WERI-Rb-1 (cell line): ENCODE results near the gene ADARB1.

ENCODE experiments used
- DNase-seq: peaks from one replicate; pipeline ENCODE4 v3.0.0-alpha.2; 2020
- H3K27ac ChIP-seq: fragments of 250-450 bp; sonication (Bioruptor Pico); 2 replicates; pipeline ENCODE4 v1.5.1; 2020; ENCODE audit warnings: mild to moderate bottlenecking, moderate library complexity
- H3K27me3 ChIP-seq: fragments of 250-450 bp; sonication (Bioruptor Pico); 2 replicates; pipeline ENCODE4 v1.5.1; 2021; ENCODE audit warnings: mild to moderate bottlenecking, low read depth, moderate library complexity; ENCODE audit not compliant: insufficient read depth, severe bottlenecking
- H3K36me3 ChIP-seq: fragments of 250-450 bp; sonication (Bioruptor Pico); 2 replicates; pipeline ENCODE4 v1.5.1; 2020; ENCODE audit warnings: mild to moderate bottlenecking, moderate library complexity
- H3K4me3 ChIP-seq: 2 replicates; pipeline ENCODE4 v1.5.1; 2011; ENCODE audit warnings: low read depth, mild to moderate bottlenecking, control low read depth, low read length
- H3K9me3 ChIP-seq: fragments of 250-450 bp; sonication (Bioruptor Pico); 2 replicates; pipeline ENCODE4 v1.5.1; 2021; ENCODE audit warnings: mild to moderate bottlenecking, moderate library complexity; ENCODE audit not compliant: severe bottlenecking
- TF ChIP-seq, protein P1 (sequence below): IDR thresholded peaks from 2 replicates; pipeline ENCODE4 v1.5.1; 2011; ENCODE audit warnings: low read depth, mild to moderate bottlenecking, control low read depth, inconsistent platforms, low read length

ADARB1 gene

DNA sequence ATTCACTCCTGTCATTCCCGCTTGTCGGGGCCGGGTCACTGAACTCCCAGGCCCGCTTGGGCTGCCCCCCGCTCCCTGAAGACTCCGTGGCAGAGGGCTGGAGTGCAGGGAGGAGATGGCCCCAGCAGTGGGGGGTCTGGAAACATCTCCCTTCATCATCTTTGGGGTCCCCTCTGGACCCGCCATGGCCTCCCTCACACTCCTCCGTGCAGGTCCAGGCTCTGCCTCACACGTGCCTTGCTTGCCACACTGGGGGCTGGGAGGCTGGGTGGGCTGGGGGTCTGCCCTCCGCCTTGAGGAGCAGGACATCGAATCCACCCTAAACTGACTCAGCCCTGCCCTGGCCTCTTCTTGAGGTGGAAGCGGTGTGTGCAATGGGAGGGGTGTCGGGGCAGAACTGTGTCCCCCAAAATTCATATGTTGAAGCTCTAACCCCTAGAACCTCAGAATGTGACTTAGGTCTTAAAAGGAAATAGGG lies 178.1 kb downstream of the ADARB1 start:
- no peaks in the 10 kb centered on the region for H3K27me3 ChIP-seq
- DNase-seq, result no peak
- H3K9me3 ChIP-seq, result no peaks in the 10 kb centered on the region
- no peak overlapping the region for H3K4me3 ChIP-seq
- no peaks in the 10 kb centered on the region; the same call in 1 of the 2 replicates for H3K36me3 ChIP-seq
- H3K27ac ChIP-seq, result no peak overlapping the region
- TF ChIP-seq, protein P1, sequence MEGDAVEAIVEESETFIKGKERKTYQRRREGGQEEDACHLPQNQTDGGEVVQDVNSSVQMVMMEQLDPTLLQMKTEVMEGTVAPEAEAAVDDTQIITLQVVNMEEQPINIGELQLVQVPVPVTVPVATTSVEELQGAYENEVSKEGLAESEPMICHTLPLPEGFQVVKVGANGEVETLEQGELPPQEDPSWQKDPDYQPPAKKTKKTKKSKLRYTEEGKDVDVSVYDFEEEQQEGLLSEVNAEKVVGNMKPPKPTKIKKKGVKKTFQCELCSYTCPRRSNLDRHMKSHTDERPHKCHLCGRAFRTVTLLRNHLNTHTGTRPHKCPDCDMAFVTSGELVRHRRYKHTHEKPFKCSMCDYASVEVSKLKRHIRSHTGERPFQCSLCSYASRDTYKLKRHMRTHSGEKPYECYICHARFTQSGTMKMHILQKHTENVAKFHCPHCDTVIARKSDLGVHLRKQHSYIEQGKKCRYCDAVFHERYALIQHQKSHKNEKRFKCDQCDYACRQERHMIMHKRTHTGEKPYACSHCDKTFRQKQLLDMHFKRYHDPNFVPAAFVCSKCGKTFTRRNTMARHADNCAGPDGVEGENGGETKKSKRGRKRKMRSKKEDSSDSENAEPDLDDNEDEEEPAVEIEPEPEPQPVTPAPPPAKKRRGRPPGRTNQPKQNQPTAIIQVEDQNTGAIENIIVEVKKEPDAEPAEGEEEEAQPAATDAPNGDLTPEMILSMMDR, result no peak

DNA sequence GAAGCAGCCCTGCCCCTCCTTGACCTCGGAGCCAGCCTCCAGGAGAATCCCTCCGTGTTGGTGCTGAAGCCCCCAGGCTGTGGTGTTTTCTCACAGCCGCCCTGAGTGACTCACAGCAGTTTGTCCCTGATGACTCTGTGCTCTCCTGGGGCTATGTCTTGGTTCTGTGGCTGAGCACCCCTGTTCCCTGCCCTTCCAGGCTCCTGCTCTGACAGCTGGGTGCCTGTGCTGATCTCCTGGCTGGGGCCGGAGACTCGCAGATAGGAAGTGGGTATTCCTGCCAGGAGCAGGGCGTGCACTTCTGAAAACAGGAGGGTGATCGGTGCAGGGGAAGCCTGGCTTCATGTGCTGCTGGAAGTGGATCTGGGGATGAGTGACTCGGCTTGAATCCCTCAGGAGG lies 178.8 kb downstream of the ADARB1 start:
- Histone ChIP-seq H3K4me3 (no peak overlapping the region), H3K27me3 (no peaks in the 10 kb centered on the region)
- TF ChIP-seq, protein P1, result no peak

DNA sequence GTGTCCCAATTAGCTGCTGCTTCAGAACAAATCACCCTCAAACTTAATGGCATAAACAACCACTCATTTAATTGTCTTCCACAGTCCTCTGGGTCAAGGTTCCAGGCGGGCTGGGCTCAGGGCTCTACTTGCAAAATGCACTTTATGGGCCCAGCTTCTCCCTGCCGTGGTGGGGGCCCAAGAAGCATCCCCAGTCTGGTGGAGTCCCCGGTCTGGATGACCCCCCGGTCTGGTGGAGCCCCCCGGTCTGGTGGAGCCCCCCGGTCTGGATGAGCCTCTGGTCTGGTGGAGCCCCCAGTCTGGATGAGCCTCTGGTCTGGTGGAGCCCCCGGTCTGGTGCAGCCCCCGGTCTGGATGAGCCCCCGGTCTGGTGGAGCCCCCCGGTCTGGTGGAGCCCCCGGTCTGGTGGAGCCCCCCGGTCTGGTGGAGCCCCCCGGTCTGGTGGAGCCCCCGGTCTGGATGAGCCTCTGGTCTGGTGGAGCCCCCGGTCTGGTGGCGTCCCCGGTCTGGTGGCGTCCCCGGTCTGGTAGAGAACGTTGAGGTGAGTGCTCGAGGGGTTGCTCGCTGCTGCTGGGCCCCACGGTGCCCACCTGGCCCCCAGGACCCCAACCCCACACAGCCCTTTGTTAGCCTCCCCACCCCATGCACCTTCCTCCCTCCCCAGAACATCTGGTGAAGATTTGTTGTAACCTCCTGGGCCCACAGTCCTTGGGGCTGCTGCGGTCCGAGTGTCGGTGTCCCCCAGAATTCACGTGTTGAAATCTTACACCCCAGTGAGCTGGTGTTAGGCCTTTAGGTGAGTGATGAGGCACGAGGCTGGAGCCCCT lies 179.5 kb downstream of the ADARB1 start:
- Histone ChIP-seq H3K4me3 (no peak overlapping the region), H3K9me3 (no peaks in the 10 kb centered on the region), H3K36me3 (no peaks in the 10 kb centered on the region; the same call in 1 of the 2 replicates), H3K27ac (no peak overlapping the region; the same call in 1 of the 2 replicates), H3K27me3 (no peaks in the 10 kb centered on the region)
- no peak for DNase-seq
- TF ChIP-seq, protein P1, result no peak

More for the DNA sequence above, 178.8 kb downstream of the ADARB1 start:
- DNase-seq, result no peak
- Histone ChIP-seq H3K27ac (no peak overlapping the region; the same call in 1 of the 2 replicates), H3K9me3 (no peaks in the 10 kb centered on the region), H3K36me3 (no peaks in the 10 kb centered on the region; the same call in 1 of the 2 replicates)

DNA sequence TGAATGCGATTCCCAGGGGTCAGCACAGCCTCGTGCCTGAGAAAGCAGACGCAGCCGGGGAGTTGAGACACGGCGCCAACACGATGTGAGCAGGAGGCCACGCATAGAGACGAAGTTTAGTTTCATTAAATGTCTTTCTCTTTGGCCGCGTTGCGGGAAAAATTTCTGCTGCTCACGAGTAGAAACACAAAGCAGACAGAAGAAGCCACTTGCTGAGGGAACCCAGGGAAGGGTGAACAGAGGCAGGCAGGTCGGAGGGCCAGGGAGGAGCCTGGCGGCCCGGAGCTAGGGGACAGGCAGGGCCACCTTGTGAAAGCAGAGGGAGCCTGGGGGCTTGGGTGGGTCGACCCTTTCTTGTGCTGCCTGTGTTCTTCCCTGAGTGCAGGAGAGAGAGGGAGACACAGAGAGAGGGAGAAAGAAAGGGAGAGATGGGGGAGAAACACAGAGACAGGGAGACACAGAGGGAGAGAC lies 180.1 kb downstream of the ADARB1 start:
- DNase-seq, result no peak
- Histone ChIP-seq H3K27me3 (no peaks in the 10 kb centered on the region), H3K27ac (no peak overlapping the region), H3K36me3 (no peaks in the 10 kb centered on the region; the same call in 1 of the 2 replicates), H3K4me3 (no peak overlapping the region), H3K9me3 (no peaks in the 10 kb centered on the region)
- TF ChIP-seq, protein P1, result no peak

DNA sequence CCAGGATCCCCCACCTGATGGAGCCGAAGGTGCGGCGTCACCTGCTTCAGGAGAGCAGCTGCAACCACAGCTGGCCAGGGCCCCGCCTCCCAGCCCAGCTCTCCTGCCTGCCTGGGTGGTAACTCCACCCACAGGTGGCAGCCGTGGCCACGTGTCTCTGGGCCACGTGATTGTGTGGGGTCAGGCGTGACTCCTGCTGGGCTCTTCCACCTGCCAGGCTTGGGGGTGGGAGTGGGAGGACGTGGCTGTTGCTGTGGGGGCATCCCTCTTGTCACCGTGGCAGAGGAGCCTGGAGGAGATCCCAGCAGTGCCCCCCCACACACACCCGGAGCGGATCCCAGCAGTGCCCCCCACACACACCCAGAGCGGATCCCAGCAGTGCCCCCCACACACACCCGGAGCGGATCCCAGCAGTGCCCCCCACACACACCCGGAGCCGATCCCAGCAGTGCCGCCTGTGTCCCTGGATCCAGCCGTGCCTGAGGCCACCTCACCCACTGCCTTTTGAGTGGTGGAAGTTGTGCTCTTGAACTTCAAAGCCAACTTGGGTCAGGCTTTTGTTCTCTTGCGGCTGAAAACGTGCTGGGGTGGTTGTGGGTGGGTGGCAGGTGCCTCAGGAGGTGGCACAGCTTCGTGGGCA lies 181.1 kb downstream of the ADARB1 start:
- TF ChIP-seq, protein P1, result no peak
- Histone ChIP-seq H3K36me3 (no peaks in the 10 kb centered on the region; the same call in 1 of the 2 replicates), H3K27me3 (no peaks in the 10 kb centered on the region), H3K4me3 (no peak overlapping the region), H3K9me3 (no peaks in the 10 kb centered on the region), H3K27ac (no peak overlapping the region)
- DNase-seq, result no peak
